NB4 (cell line): ENCODE measurements around the gene DGKD.

Experiments used
- DNase-seq: peaks from one replicate; pipeline ENCODE4 v3.0.0; 2010; ENCODE audit warnings: low read depth
- H3K4me3 ChIP-seq: one replicate; pipeline ENCODE4 v1.5.1; 2011; ENCODE audit warnings: mild to moderate bottlenecking, low read depth, low read length, moderate library complexity
- CTCF ChIP-seq: IDR thresholded peaks from one replicate; pipeline ENCODE4 v1.5.1; 2012; ENCODE audit warnings: low read depth, low read length
- MAX ChIP-seq: IDR thresholded peaks from 2 replicates; pipeline ENCODE4 v1.6.1; 2011; ENCODE audit warnings: low read depth, low read length
- MYC ChIP-seq: IDR thresholded peaks from 2 replicates; pipeline ENCODE4 v1.6.1; 2011; ENCODE audit warnings: low read depth, low read length
- POLR2A ChIP-seq: IDR thresholded peaks from 2 replicates; pipeline ENCODE4 v1.6.1; 2011; ENCODE audit warnings: mild to moderate bottlenecking; ENCODE audit not compliant: insufficient read length; ENCODE audit errors: extremely low read depth

DGKD gene

GRCh38 chr2:233407771-233408181 is 53.5 kb downstream of the DGKD start:
- no peak for TF ChIP-seq CTCF
- no peak for TF ChIP-seq MAX
- no peak for TF ChIP-seq POLR2A
- no peak for TF ChIP-seq MYC
- no peak overlapping the region for H3K4me3 ChIP-seq
- DNase-seq = no peak

- no peak overlapping the region for H3K4me3 ChIP-seq
- DNase-seq = no peak
- TF ChIP-seq MAX (no peak), CTCF (no peak), POLR2A (no peak), MYC (no peak)
Measured at GRCh38 chr2:233408366-233409285, 54.3 kb downstream of the DGKD start.

GRCh38 chr2:233409286-233409991 is 55.1 kb downstream of the DGKD start:
- no peak overlapping the region for H3K4me3 ChIP-seq
- no peak for DNase-seq
- TF ChIP-seq CTCF (no peak), POLR2A (no peak), MYC (no peak), MAX (no peak)

- H3K4me3 ChIP-seq = no peak overlapping the region
- no peak for DNase-seq
- TF ChIP-seq MAX (no peak), POLR2A (no peak), CTCF (no peak), MYC (no peak)
Measured at GRCh38 chr2:233410196-233410760, 56.0 kb downstream of the DGKD start.

- H3K4me3 ChIP-seq = no peak overlapping the region
- no peak for TF ChIP-seq MAX
- no peak for TF ChIP-seq POLR2A
- TF ChIP-seq CTCF = no peak
- no peak for TF ChIP-seq MYC
- DNase-seq = no peak
Measured at GRCh38 chr2:233411162-233411561, 56.9 kb downstream of the DGKD start.
